ENCODE measurements around the gene TXNDC16.

The TXNDC16 gene

DNA sequence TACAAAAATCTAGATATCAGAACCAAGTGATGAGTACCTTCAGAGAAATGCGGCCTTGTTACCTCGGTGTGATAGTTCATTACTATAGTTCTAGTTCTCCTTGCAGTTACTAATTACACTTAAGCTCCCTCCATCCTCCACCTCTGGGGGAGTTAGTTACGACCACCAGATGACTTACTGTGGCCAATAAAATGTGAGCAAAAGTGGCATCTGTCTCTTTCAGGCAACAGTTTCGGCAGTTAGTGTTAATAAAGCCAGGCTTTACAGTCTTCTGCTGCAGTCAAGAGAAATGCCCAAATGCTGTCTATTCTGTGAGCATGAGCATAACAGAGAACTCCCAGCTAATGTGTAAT lies 6.0 kb downstream of the TXNDC16 start:
- TF ChIP-seq EZH2phosphoT487 (conservative IDR thresholded peaks at IDR 0.05; ENCODE audit: low read length), result no peak
- TF ChIP-seq, protein P1, sequence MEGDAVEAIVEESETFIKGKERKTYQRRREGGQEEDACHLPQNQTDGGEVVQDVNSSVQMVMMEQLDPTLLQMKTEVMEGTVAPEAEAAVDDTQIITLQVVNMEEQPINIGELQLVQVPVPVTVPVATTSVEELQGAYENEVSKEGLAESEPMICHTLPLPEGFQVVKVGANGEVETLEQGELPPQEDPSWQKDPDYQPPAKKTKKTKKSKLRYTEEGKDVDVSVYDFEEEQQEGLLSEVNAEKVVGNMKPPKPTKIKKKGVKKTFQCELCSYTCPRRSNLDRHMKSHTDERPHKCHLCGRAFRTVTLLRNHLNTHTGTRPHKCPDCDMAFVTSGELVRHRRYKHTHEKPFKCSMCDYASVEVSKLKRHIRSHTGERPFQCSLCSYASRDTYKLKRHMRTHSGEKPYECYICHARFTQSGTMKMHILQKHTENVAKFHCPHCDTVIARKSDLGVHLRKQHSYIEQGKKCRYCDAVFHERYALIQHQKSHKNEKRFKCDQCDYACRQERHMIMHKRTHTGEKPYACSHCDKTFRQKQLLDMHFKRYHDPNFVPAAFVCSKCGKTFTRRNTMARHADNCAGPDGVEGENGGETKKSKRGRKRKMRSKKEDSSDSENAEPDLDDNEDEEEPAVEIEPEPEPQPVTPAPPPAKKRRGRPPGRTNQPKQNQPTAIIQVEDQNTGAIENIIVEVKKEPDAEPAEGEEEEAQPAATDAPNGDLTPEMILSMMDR (IDR thresholded peaks at IDR 0.05; ENCODE audit: insufficient read depth, low read length, poor library complexity, severe bottlenecking), result no peak
- Histone ChIP-seq H3K4me3 (ENCODE audit: insufficient read depth, low read length, poor library complexity, severe bottlenecking) (peak overlapping the region; percentile 35), H3F3A (ENCODE audit: insufficient read depth) (peaks cover 21% of the 10 kb centered on the region; the same call in 1 of the 2 replicates), H3K9me2 (replicated peaks; ENCODE audit: insufficient read depth, low read length) (no peaks in the 10 kb centered on the region), H3K9ac (ENCODE audit: low read length) (peak overlapping the region; percentile 38), H2AFZ (ENCODE audit: low read depth, low read length, severe bottlenecking) (no peak overlapping the region), H3K27me3 (ENCODE audit: low read length) (no peaks in the 10 kb centered on the region), H3K9me3 (ENCODE audit: insufficient read depth, low read length) (no peaks in the 10 kb centered on the region), H3K27ac (ENCODE audit: low read depth, low read length) (peak overlapping the region; percentile 79), H3K79me2 (ENCODE audit: insufficient read depth, low read length) (peaks cover 78% of the 10 kb centered on the region), H3K36me3 (ENCODE audit: low read length) (peaks cover 24% of the 10 kb centered on the region), H4K20me1 (ENCODE audit: low read depth, low read length) (no peaks in the 10 kb centered on the region), H3K4me2 (ENCODE audit: low read depth, low read length, poor library complexity, severe bottlenecking) (peak overlapping the region; percentile 68)

GRCh38 chr14:52545584-52546317 lies 6.6 kb downstream of the TXNDC16 start:
- H3K79me2 ChIP-seq (ENCODE audit: insufficient read depth, low read length), result peaks cover 73% of the 10 kb centered on the region
- TF ChIP-seq, protein P1 (IDR thresholded peaks at IDR 0.05; ENCODE audit: insufficient read depth, low read length, poor library complexity, severe bottlenecking), result no peak
- no peak for TF ChIP-seq EZH2phosphoT487 (conservative IDR thresholded peaks at IDR 0.05; ENCODE audit: low read length)
- peaks cover 21% of the 10 kb centered on the region; the same call in 1 of the 2 replicates for H3F3A ChIP-seq (ENCODE audit: insufficient read depth)
- H3K9me2 ChIP-seq (replicated peaks; ENCODE audit: insufficient read depth, low read length), result no peaks in the 10 kb centered on the region
- H3K9ac ChIP-seq (ENCODE audit: low read length), result peak overlapping the region; percentile 38
- H3K4me2 ChIP-seq (ENCODE audit: low read depth, low read length, poor library complexity, severe bottlenecking), result peak overlapping the region; percentile 68
- no peak overlapping the region for H2AFZ ChIP-seq (ENCODE audit: low read depth, low read length, severe bottlenecking)
- no peaks in the 10 kb centered on the region for H4K20me1 ChIP-seq (ENCODE audit: low read depth, low read length)
- peak overlapping the region; percentile 35 for H3K4me3 ChIP-seq (ENCODE audit: insufficient read depth, low read length, poor library complexity, severe bottlenecking)
- peak overlapping the region; percentile 79 for H3K27ac ChIP-seq (ENCODE audit: low read depth, low read length)
- H3K27me3 ChIP-seq (ENCODE audit: low read length), result no peaks in the 10 kb centered on the region
- no peaks in the 10 kb centered on the region for H3K9me3 ChIP-seq (ENCODE audit: insufficient read depth, low read length)
- H3K36me3 ChIP-seq (ENCODE audit: low read length), result peaks cover 24% of the 10 kb centered on the region

DNA sequence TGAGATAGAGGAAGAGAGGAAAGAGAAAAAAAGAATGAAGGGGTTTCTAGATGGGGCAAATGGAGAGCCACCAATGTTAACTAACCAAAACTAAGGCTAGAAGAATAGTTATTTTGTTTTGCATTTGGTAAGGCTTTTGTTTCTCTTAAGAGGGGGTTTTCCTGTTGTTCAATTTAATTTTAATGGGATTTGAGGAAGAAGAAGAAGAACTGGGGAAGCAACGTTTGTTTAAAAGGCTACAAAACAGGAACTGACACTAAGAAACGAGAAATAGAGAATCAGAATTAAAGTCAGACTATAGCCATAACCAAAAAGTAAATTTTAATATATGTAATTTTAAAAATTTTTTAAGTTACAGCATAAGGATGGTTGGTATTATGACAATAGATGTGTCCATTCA lies 13.7 kb downstream of the TXNDC16 start:
- peaks cover 6% of the 10 kb centered on the region; the same call in 1 of the 2 replicates for H3K79me2 ChIP-seq (ENCODE audit: insufficient read depth, low read length)
- H3K9ac ChIP-seq (ENCODE audit: low read length), result no peak overlapping the region
- no peaks in the 10 kb centered on the region for H4K20me1 ChIP-seq (ENCODE audit: low read depth, low read length)
- H2AFZ ChIP-seq (ENCODE audit: low read depth, low read length, severe bottlenecking), result no peak overlapping the region
- no peak overlapping the region for H3K4me3 ChIP-seq (ENCODE audit: insufficient read depth, low read length, poor library complexity, severe bottlenecking)
- peaks cover 42% of the 10 kb centered on the region for H3K36me3 ChIP-seq (ENCODE audit: low read length)
- H3F3A ChIP-seq (ENCODE audit: insufficient read depth), result no peaks in the 10 kb centered on the region; the same call in 1 of the 2 replicates
- no peak overlapping the region for H3K27ac ChIP-seq (ENCODE audit: low read depth, low read length)
- no peak overlapping the region for H3K4me2 ChIP-seq (ENCODE audit: low read depth, low read length, poor library complexity, severe bottlenecking)
- H3K9me3 ChIP-seq (ENCODE audit: insufficient read depth, low read length), result no peaks in the 10 kb centered on the region
- TF ChIP-seq EZH2phosphoT487 (conservative IDR thresholded peaks at IDR 0.05; ENCODE audit: low read length), result no peak
- TF ChIP-seq, protein P1 (IDR thresholded peaks at IDR 0.05; ENCODE audit: insufficient read depth, low read length, poor library complexity, severe bottlenecking), result no peak
- H3K27me3 ChIP-seq (ENCODE audit: low read length), result no peaks in the 10 kb centered on the region
- H3K9me2 ChIP-seq (replicated peaks; ENCODE audit: insufficient read depth, low read length), result no peaks in the 10 kb centered on the region

Measured in SU-DHL-6 (cell line).